HG03196 (cell line): ENCODE measurements around the gene NETO1.

ENCODE experiments used
- ATAC-seq: cut with Tn5 transposase; IDR thresholded peaks from one replicate; pipeline ENCODE4 v1.9.1; 2021; ENCODE audit not compliant: unreplicated experiment

The NETO1 gene, protein sequence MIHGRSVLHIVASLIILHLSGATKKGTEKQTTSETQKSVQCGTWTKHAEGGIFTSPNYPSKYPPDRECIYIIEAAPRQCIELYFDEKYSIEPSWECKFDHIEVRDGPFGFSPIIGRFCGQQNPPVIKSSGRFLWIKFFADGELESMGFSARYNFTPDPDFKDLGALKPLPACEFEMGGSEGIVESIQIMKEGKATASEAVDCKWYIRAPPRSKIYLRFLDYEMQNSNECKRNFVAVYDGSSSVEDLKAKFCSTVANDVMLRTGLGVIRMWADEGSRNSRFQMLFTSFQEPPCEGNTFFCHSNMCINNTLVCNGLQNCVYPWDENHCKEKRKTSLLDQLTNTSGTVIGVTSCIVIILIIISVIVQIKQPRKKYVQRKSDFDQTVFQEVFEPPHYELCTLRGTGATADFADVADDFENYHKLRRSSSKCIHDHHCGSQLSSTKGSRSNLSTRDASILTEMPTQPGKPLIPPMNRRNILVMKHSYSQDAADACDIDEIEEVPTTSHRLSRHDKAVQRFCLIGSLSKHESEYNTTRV

DNA sequence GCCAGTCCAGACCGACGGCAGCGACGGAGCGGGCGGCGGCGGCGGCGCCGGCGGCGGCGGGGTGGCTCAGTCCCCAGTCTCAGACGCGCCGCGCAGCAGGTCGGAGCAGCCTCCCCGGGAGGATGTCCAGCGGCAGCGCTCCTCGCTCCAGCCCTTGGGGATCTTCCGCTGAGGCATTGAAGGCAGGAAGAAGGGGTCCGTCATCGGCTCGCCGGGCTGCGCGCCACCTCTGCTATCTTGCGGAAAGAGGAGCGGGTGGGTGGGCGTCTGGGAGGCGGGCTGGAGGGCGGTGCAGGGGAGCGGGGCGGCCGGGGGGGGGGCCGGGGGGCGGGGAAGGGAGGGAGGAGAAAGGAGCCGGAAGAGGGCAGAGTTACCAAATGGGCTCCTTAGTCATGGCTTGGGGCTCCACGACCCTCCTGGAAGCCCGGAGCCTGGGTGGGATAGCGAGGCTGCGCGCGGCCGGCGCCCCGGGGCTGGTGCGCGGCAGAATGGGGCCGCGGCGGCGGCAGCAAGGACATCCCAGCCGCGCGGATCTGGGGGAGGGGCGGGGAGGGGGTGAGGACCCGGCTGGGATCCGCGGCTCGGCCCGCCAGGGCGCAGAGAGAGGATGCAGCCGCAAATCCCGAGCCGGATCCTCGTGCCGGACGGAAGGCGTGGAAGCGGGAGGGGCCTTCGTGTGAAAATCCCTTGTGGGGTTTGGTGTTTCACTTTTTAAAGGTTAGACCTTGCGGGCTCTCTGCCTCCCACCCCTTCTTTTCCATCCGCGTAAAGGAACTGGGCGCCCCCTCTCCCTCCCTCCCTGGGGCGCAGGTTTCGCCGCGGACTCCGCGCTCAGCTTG, at the start of gene NETO1:
TSS of gene NETO1 (minus strand) at position 242 of the 839 bp plus-strand sequence. CDS start 696 bp downstream, outside the sequence.
- ATAC-seq: no peak

DNA sequence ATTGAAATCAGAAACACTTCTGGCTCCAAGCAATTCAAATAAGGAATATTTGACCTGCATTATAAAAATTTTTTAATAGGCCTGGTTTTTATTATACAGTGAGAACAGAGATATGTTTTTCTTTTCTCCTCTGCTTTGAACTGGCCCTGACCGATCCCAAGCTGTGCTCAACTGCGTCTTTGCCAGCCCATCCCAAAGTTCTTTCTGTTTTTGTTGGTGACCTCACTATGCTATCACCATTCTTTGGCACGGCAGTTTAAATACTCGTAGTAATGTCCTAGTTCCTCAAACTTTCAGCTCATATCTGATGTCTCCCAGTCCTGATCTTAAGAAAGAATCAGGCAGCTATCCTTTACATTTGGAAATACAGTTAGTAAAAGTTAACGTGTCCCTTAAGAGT, 42.3 kb upstream of the NETO1 start:
- ATAC-seq: no peak

DNA sequence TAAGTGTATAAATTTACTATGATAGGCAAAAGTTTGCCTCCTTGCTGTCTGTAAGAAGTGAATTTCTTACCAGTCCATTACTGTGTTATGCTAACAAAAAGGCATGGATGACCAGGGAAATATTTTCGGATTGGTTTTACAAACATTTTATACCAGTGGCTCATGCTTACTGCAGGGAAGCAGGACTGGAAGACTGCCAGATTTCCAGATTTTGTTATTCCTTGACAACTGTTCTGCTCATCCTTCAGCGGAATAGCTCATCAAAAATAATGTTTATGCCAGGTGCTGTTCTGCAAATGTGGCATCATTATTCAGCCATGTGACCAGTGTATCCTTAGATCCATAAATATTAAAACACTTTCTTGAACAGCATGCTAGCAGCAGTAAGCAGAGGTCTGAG, 40.4 kb upstream of the NETO1 start:
- no peak for ATAC-seq

DNA sequence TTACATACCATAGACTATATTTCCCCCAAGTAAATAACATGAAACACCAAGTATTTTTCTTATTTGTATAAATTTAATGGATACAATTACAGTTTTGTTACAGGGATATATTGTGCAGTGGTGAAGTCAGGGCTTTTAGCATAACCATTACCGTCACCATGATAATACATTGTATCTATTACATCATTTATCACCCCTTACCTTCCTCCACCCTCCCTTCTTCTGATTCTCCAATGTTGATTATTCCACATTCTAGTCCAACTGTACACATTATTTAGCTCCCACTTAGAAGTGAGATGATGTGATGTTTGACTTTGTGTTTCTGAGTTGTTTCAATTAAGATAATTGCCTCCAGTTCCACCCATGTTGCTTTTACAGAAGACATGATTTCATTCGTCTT, 35.2 kb upstream of the NETO1 start:
- no peak for ATAC-seq

DNA sequence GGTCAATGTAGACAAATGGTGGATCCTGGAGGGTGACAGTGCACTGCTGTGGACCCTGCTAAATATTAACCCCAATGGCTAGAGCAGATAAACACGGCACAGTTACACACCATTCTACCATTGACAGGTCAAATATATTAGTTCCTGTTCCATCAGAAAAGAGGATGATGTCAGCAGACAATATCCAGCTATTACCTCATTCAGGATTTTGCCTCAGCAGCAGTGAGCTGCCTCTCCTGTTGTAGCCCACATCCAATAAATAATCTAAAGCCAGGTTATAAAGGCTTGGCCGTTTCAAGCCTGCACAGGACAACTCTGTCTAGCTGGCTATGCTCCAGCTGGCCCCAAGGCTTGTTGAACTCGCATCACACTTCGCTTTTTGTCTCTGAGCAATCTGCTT, 31.6 kb upstream of the NETO1 start:
- ATAC-seq: no peak

DNA sequence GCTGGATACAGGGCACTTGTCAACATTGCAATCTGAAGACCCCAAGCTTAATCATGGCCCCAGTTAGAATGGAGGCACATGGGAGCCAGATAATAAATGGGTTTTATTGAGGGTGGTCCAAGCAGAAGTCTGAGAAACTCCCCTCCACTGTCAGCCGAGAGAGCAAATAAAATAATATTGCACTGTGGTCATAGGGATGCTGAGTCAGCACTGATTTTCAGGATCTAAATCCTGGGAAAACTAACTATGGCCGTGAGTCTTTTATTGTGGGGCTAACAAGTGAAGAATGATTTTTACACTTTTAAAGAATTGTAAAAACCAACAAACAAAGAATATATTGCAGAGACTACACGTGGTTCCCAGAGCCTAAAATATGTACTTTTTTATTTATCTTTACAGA, 31.1 kb upstream of the NETO1 start:
- no peak for ATAC-seq

DNA sequence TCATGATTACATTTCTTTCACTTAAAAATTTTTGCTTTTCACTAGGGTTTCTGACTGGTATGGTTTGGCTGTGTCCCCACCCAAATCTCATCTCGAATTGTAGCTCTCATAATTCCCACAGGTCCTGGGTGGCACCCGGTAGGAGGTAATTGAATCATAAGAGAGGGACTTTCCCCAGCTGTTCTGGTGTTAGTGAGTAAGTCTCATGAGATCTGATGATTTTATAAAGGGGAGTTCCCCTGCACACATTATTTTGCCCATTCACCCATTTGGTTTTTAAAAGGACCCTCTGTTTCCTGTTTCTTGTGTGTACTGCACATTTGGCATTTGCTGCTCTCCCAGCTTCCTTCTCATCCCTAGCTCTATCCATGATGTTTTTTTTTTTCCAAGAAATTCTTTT, 27.8 kb upstream of the NETO1 start:
- no peak for ATAC-seq

DNA sequence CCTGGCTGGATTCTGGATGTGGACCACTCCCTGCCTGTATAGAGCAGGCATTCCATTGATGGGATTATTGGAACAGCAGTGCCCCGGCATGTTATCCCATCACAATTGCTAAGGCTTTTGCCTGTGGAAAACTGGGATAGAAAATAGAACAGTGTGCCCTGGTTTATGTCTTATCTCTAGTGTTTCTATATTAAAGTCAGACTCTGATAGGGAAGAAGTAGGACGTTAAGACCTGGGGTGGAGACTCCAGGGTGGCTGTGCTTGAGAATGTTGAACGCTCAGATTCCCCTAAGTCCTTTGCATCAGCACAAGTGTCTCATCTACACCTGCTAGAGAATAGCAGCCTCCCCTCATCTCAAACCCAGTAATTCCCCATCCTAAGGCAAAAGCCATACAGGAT, 10.8 kb upstream of the NETO1 start:
- ATAC-seq: no peak

DNA sequence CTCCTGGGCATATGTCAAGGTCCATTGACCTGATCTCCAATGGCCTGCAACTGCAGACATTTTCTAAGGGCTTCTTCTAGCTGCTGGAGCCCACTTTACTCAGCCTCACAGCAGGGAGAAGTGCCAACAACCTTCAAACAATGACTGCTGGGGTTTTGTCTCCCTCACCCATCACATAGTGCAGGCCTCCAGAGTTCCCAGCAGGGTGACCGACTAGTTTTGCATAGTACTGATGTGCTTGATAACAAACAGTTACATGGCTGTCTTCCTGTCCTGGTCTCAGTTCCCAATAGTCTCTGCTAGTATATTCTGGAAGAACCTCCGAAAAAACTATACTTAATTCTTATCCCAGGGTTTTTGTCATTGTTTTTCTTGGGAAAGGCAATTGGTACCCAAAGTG, 10.4 kb upstream of the NETO1 start:
- no peak for ATAC-seq

DNA sequence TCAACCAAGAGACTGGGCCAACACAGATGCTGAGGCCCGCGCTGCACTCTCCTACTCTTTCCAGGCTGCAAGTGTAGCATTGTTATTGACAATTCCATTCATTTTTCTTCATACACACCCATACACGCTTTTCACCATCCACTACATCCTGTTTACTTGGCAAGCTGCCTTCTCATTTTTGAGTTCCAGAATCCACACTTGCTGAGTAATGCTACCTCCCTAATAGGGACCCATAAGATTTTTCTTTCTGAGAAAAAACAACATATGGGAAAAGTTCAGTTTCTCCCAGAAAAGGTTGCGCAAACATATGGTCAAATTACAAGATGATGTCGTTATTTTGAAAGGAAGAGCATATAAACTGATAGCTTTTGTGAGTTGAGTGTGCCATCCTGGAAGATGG, 3.3 kb upstream of the NETO1 start:
- ATAC-seq: no peak

DNA sequence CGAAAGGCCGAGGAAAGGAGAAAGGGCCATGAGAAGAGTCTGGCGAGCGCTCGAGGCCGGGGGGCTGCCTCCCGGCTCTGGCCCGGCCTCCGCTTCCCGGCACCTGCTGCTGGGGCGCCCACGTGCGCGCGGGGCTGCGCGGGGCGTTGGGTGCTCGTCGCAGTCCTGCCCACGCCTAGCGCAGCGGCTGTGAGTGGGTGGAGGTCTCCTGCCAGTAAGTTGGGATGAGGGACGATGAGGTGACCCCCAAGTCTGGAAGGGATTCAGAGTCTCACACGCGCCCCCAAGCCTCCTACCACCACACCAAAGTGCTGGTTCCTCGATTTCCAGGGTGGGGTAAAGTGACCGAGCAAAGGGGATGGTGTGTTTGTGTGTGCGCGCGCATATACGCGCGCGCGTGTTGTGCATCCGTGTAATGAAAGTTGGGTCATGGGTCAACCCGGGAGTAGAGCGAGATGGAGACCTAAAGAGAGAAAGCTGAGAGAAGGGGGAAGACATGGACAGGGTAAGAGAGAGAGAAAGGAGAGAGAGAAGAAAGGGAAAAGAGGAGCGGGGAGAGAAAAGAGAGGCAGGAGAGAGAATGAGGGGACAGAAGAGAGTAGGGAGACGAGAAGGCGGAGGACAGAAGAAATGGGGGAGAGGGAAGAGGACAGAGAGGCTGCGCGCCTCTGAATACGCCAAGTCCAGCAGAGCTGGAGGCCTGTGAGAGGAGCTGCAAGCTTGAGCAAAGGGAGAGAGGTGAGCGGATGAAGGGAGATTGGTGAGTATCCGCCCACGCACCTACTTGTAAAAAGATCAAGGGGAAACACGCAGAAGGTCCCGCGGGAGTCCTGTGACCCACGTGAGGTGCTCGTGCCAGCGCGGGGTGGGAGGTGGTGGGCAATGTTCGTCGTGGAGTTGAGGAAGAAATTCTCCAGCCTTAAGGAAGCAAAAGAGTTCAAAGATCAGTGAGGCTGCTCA, 1.7 kb upstream of the NETO1 start:
- no peak for ATAC-seq

DNA sequence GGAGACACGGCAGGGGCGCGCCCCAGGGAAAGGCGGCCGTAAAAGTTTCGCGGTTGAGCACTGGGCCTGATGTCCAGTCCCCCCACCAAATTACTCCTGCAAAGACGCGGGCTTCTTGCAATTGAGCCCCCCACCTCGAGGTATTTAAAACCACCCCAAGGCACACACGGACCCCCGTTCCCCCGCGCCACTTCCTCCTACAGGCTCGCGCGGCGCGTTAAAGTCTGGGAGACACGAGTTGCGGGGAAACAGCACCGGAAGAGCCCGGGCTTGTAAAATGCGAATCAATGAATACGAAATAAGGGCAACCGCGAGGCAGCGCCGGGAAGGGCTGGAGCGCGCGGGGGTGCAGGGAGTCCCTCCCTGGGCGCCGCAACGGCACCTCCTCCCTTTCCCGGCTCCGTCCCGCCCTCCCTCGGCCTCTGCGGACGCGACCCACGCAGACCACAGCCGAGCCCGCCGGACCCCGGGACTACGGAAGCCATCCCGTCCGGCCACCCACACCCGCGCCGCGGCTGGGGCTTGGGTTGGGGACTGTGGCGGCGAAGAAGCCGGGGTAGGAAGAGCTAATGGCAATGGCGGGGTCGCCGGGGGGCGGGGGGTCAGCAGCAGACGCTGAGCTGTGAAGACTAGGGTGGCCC, 918 bp upstream of the NETO1 start:
- no peak for ATAC-seq

DNA sequence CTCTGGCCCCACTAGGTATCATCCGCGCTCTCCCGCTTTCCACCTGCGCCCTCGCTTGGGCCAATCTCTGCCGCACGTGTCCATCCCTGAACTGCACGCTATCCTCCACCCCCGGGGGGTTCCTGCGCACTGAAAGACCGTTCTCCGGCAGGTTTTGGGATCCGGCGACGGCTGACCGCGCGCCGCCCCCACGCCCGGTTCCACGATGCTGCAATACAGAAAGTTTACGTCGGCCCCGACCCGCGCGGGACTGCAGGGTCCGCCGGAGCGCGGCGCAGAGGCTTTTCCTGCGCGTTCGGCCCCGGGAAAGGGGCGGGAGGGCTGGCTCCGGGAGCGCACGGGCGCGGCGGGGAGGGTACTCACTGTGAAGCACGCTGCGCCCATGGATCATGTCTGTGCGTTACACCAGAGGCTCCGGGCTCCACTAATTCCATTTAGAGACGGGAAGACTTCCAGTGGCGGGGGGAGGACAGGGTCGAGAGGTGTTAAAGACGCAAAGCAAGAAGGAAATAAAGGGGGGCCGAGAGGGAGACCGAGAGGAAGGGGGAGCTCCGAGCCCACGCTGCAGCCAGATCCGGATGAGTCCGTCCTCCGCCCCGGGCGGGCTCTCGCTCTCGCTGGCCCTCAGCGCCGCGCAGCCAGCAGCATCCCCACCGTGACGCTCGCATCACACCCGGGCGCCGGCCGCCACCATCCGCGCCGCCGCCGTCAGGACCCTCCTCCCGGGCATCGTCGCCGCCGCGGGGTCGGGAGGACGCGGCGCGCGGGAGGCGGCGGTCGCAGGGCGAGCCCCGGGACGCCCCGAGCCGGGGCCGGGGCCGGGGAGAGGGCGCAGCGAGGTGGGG, 664 bp downstream of the NETO1 start:
- ATAC-seq: no peak

DNA sequence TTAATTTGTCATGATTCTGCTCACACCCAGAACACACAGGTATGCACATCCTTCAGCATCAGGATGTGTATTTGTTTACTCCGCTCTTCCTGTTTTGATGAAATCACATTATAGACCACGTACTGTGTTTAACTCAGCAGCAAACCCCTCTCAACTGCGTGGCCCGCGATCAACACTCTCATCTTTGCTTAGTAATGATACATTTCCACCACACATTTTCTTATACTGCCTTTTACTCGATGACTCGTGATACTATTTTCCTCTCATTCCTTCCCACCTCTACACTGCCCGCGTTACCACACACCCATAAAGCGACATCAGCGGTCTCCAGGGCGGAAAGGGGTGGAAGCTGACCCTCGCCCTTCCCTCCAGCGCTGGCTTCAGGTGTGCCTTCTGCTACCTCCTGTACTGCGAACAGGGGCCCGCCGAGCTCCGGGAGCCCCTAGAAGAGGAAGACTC, 1.3 kb downstream of the NETO1 start:
- ATAC-seq: no peak

DNA sequence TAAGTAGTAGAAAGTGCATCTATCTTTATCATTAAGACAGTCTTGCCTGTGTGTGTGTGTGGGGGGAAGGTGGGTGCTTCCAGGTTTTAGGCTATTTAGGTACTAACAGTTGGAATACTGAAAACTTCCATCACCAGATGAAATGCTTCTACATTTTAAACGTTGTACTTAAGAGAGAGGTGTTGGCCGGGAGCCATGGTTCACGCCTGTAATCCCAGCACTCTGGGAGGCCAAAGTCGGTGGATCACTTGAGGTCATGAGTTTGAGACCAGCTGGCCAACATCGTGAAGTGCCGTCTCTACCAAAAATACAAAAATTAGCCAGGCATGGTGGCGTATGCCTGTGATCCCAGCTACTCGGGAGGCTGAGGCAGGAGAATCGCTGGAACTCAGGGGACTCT, 4.0 kb downstream of the NETO1 start:
- ATAC-seq: no peak

DNA sequence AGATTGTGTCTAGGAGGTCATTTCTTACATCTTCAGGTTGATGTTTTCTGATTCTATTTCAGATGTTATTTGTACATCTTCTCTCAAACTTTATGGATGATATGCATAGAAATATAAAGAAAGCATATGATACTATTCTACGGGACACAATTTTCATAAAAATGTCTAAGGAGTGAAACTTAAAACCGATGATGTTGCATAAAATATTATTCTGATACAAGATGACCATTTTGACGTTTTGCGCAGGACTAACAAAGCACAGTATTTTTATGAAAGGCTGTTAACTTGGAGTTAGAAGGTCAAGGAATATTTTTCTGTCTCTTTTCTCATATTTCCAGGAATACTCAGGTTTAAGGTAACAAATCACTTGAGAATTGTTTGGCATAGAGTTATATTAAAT, 8.7 kb downstream of the NETO1 start:
- no peak for ATAC-seq

DNA sequence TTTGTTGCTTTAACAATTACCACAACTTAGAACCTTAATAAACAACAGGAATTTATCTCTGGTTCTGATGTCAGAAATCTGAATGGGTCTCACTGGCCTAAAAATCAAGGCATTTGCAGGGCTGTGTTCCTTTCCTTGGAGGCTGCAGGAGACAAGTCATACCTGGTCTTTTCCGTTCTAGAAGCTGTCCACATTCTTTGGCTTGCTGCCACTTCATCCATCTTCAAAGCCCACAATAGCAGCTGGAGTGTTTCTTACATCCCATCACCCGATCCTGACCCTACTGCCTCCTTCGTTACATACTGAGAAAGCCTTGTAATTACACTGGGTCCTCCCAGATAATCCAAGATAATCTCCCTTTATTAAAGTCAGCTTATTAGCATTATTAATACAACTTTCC, 18.1 kb downstream of the NETO1 start:
- ATAC-seq: no peak

DNA sequence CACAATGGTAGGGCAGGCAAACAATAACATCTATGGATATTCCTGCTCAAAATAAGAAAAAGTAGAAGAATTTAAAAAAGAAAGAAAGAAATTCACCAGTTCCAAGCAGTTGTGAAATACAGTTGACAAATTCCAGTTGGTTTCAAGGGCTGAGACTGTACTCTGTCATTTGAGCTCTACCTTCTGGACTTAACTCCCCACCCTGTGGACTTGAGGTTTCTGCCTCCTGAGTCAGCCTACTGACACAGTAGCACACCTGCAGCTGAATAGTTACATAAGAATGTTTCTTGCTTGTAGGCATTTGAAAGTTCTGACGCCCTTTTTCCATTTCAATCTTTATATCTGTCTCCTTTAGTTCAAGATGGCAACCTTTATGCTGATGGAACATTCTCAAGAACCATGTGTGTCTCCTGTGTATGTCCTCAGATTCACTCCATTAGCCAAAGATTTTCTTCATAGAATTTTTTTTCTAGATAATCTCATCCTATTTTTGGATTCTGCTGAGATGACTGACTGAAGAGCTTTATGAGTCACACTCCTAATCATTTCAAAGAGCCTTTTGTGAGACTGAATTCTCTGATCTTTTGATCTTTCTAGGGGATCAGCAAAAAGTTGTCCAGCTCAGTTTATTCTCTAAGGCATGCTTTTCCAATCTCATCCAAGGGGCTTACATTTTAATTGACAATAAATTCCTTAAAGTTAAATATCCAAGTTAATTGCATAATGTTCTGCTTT, 19.1 kb downstream of the NETO1 start:
- no peak for ATAC-seq

DNA sequence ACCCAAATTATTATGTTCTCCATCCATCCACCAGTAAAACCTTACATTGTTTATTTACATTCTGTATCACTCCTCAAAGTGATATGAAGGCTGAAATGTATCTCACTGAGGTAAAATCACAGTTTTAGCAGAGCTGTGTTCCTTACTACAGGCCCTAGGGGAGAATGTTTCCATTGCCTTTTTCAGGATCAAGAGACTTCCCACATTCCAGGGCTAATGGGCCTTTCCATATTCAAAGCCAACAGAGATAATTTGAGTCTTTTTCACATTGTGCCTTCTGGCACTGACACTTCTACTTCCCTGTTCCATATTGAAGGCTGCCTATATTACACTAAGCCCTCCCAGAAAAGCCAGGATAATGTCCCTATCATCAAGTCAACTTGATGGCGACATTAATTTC, 20.0 kb downstream of the NETO1 start:
- no peak for ATAC-seq
